ENCODE data around the gene TGFBR2. TPM values are rescaled to one million over a fixed set of nuclear protein-coding genes. Genes with fewer than 3 reads are reported as not detected.

TGFBR2 gene
- polyA plus RNA-seq, 1 experiment, result 61.0 TPM

DNA sequence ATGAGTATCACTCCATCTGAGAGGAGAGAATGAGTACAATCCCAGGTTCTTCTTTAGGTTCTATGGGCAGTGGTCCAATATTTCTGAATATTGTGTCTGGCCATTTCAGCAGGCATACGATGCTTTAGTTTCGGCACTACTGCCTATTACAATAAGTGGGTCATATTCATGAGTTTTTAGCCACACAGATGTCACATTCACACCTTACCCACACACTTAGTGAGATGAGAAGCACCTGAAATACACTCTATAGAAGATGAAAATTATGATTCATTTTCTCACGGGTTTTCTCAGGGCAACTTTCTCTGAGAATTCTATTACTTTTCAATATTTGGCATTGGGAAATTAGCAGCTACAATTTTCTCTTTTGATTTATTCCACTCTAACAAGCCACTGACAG lies 132.2 kb downstream of the TGFBR2 start:
- DNase-seq (ENCODE audit: low read depth), result no peak
- H3K27me3 ChIP-seq (ENCODE audit: control insufficient read depth, insufficient read depth, low read length), result no peaks in the 10 kb centered on the region
- H3K4me3 ChIP-seq (ENCODE audit: low read depth, low read length), result no peak overlapping the region
- TF ChIP-seq, protein P1, sequence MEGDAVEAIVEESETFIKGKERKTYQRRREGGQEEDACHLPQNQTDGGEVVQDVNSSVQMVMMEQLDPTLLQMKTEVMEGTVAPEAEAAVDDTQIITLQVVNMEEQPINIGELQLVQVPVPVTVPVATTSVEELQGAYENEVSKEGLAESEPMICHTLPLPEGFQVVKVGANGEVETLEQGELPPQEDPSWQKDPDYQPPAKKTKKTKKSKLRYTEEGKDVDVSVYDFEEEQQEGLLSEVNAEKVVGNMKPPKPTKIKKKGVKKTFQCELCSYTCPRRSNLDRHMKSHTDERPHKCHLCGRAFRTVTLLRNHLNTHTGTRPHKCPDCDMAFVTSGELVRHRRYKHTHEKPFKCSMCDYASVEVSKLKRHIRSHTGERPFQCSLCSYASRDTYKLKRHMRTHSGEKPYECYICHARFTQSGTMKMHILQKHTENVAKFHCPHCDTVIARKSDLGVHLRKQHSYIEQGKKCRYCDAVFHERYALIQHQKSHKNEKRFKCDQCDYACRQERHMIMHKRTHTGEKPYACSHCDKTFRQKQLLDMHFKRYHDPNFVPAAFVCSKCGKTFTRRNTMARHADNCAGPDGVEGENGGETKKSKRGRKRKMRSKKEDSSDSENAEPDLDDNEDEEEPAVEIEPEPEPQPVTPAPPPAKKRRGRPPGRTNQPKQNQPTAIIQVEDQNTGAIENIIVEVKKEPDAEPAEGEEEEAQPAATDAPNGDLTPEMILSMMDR (IDR thresholded peaks at IDR 0.05; ENCODE audit: insufficient read depth, low read depth, low read length), result no peak
- ChIA-PET CTCF (interaction anchor here (1.2 to 1.4 kb wide), 2 partner anchors 10 to 696 kb away, joined by 4 to 5 read pairs; no protein-coding TSS in a partner anchor), POLR2A (no interaction called here)
- no peaks in the 10 kb centered on the region for H3K36me3 ChIP-seq (ENCODE audit: control insufficient read depth, insufficient read depth, low read length)

- Histone ChIP-seq H3K27me3 (ENCODE audit: control insufficient read depth, insufficient read depth, low read length) (no peaks in the 10 kb centered on the region), H3K4me3 (ENCODE audit: low read depth, low read length) (no peak overlapping the region), H3K36me3 (ENCODE audit: control insufficient read depth, insufficient read depth, low read length) (no peaks in the 10 kb centered on the region)
- TF ChIP-seq, protein P1 (IDR thresholded peaks at IDR 0.05; ENCODE audit: insufficient read depth, low read depth, low read length), result no peak
- no peak for DNase-seq (ENCODE audit: low read depth)
- ChIA-PET POLR2A (no interaction called here), CTCF (interaction anchor here (0.7 to 1.4 kb wide), 2 partner anchors 10 to 545 kb away, joined by 3 read pairs; no protein-coding TSS in a partner anchor)
Observed at GRCh38 chr3:30741889-30742288, 135.5 kb downstream of the TGFBR2 start.

DNA sequence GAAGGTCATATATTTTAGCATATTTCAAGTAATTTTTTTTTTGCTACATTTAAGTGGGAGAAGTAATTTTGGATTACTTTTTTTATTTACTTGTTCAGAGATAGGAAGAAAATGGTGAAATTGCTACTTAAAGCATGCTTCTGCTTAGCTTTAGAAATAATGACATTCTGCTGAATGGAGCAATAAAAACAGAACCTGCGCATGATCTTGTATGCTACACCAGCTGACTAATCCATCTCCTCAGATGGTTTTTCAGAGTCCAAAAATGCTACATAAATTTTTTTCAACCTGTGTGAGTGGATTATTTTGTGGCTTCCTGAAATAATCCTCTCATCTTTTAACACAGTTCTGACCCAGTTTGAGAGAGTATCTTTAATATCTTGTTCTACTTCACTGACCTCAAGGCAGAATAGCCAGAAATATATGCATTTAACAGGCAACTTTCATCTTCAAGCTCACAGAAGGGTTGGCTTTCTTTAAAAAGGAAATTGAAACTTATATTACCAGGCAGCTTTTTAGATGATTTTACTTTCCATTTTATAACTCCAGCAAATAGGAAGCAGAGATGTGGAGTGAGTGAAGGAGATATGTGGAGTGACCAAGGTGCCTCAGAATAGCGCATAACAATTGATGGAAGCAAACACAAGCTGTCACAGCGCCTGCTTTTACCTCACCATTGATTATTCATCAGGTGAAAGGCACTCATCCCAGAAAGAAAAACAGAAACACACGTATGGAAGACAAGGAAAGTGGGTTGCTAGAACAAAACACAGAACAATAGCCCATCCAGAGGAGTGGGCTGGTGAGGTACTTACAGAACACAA lies 136.6 kb downstream of the TGFBR2 start:
- TF ChIP-seq, protein P1 (IDR thresholded peaks at IDR 0.05; ENCODE audit: insufficient read depth, low read depth, low read length), result no peak
- ChIA-PET POLR2A (no interaction called here), CTCF (interaction anchor here (0.9 to 1.4 kb wide), 2 partner anchors 9 to 700 kb away, joined by 3 to 4 read pairs; no protein-coding TSS in a partner anchor)
- no peaks in the 10 kb centered on the region for H3K27me3 ChIP-seq (ENCODE audit: control insufficient read depth, insufficient read depth, low read length)
- DNase-seq (ENCODE audit: low read depth), result no peak
- no peaks in the 10 kb centered on the region for H3K36me3 ChIP-seq (ENCODE audit: control insufficient read depth, insufficient read depth, low read length)
- no peak overlapping the region for H3K4me3 ChIP-seq (ENCODE audit: low read depth, low read length)

Data from BJ (cell line).